Activated CD4-positive, CD25-positive, alpha-beta regulatory T cell treated with anti-CD3 and anti-CD28 coated beads, Interleukin-2, amount 50 U/mL, for 72 hours (primary cell): ENCODE measurements around the gene ETNK1.
A peak's percentile ranks its signal among the peaks of the same experiment; 100 is the strongest.
"Not testable (repeated sequence)": the region's sequence is repeated elsewhere in the genome, so short reads cannot be mapped to it uniquely, and the experiment has no call there.

Source experiments
- DNase-seq: peaks from one replicate; pipeline ENCODE4 v3.0.0; 2021

Gene ETNK1, protein sequence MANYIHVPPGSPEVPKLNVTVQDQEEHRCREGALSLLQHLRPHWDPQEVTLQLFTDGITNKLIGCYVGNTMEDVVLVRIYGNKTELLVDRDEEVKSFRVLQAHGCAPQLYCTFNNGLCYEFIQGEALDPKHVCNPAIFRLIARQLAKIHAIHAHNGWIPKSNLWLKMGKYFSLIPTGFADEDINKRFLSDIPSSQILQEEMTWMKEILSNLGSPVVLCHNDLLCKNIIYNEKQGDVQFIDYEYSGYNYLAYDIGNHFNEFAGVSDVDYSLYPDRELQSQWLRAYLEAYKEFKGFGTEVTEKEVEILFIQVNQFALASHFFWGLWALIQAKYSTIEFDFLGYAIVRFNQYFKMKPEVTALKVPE

GRCh38 chr12:22624870-22625761 is at the start of gene ETNK1:
ETNK1 (plus strand) TSS chr12:22625171; CDS start chr12:22625431, 260 bp downstream.
- peak; percentile 90 for DNase-seq

DNA sequence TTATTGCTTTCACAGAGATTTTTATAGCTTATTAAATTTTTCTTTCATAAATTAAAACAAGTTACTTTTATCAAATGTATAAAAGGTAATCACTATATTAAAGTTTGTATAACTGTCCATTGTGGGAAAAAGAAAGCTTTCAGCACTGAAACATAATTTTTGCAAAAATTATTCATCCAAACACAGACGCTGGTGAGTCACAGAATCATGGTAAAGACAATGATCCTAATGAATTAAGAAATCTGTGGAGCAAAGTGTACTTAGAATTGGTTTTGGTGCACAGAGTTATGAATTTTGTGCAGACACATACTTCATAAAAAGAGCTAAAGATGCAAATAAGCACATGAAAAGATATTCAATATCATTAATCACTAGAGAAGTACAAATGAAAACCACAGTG is 48.9 kb upstream of the ETNK1 start:
- DNase-seq: no peak

GRCh38 chr12:22576473-22576872 is 48.5 kb upstream of the ETNK1 start:
- DNase-seq: no peak

GRCh38 chr12:22577667-22578066 is 47.3 kb upstream of the ETNK1 start:
- DNase-seq: no peak

- no peak for DNase-seq
Measured at GRCh38 chr12:22578328-22578727, 46.6 kb upstream of the ETNK1 start.

GRCh38 chr12:22588817-22589216 is 36.2 kb upstream of the ETNK1 start:
- DNase-seq: no peak

DNA sequence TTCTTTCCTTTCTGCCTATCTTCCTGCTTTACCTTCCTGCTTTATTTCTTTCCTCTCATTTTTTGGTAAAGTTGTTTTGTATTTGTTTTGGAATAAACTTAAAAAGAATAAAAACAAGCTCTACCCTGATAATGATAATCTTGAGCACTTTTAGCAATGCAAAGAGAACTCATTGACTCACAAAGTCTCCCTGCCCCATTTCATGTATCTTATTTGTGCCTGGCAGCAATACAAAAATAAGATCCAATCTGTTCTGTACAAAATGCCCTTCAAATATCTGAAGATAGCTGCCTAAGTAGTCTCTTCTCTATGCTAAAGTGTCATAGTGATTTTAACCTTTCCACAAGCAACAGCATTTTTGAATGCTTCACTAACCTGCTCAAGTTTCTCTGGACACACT is 31.1 kb upstream of the ETNK1 start:
- DNase-seq: no peak

- DNase-seq: not testable (repeated sequence)
Measured at GRCh38 chr12:22597539-22597938, 27.4 kb upstream of the ETNK1 start.

DNA sequence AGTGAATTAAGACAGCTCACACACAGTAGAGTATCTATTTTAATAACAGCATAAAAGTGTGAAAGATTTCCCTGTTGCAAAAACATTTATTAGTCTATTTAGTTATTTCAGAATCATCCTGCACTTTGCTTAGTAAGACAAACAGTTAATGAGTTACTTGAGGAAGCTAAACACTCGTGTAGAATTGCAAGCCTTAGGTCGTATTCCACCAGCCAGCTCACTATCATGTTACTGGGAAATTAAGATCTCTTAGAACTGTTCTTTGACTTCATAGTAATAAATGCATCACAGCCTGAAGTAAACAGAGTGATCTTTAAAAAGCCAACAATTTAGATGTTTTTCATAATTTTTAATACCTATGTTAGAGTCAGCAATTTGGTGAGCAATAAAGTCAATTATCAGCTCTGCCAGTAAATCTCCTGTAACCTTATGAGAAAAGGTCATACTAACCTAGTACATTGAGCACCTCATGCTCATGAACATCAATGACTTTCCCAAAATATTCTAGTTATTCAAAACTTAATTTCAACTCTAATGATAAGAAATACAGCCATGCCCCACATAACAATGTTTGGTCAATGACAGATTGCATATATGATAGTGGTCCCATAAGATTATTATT is 26.7 kb upstream of the ETNK1 start:
- no peak for DNase-seq

DNA sequence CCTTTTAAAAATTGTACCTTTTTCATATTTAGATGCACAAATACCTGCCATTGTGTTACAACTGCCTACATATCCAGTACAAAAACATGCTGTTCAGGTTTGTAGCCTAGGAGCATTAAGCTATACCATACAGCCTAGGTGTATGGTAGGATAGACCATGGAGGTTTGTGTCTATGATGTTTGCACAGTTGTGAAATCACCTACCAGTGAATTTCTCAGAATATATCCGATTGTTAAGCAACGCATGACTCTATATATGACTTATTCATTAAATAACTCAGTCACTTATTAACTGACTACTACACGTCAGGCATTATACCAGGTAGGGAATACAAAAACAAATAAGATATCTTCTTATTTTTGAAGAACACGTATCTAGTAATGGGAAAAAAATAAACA is 26.2 kb upstream of the ETNK1 start:
- no peak for DNase-seq

GRCh38 chr12:22600181-22600580 is 24.8 kb upstream of the ETNK1 start:
- no peak for DNase-seq

GRCh38 chr12:22609501-22609900 is 15.5 kb upstream of the ETNK1 start:
- DNase-seq: no peak

- no peak for DNase-seq
Measured at GRCh38 chr12:22610131-22610530, 14.8 kb upstream of the ETNK1 start.

GRCh38 chr12:22612822-22613221 is 12.1 kb upstream of the ETNK1 start:
- not testable (repeated sequence) for DNase-seq

GRCh38 chr12:22615963-22616501 is 8.9 kb upstream of the ETNK1 start:
- no peak for DNase-seq

GRCh38 chr12:22617630-22618029 is 7.3 kb upstream of the ETNK1 start:
- no peak for DNase-seq

DNA sequence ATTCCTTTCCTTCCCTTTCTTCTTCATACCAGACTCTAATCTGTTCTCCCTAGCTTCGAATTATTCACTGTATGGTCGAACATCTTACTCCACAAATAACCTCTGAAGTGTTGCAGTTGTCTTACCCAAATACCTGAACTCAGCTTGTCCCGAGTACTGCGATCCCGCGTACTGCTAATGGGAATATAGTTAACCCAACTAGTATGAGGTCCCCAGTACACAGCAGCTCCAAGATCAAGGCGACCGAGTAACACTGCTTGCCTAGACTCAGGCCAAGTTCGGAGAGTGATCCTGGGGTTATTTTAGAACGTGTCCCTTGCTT is 462 bp upstream of the ETNK1 start:
- no peak for DNase-seq

DNA sequence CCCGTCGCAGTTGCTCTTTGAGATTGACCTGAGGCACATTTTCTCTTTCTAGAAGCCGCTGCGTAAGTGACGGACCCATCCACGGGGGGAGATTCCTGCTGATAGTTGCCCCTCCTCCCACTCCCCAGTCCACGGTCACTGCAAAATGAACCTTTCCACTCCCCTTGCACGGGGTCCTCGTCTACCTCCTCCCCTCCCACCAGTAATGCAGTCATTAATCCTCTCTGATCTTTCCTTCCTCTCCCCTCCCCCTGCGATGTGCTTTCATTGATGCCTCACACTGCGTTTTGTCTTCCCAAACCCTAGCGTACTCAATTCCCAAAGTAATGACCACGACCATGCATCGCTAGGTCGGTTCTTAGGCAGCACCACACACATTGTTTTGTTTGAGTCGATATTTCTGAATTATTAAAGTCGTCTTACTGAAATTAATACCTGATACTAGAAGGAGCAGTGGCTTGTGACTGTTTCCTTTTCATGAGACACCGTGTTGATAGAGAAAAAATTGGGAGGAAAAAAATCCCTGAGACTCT is 857 bp downstream of the ETNK1 start:
- peak; percentile 39 for DNase-seq

- no peak for DNase-seq
Measured at GRCh38 chr12:22626406-22626805, 1.4 kb downstream of the ETNK1 start.

DNA sequence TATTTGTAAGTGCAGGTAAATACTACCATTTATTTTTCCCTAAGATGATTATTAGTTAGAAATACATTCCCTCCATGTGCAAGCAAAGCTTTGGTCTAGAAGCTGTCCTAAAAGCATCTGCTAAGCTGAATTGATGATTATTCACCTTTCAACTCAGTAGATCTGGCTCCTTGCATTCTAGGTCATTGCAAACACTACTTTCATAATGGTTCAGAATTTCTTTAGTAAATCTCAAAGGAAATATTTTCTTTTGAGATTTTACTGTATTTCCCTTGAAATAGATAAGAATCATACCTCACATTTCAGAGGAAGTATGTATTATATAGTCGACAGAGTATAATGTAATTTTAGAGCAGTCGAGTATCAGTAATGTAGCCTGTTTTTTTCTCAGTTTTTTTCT is 2.4 kb downstream of the ETNK1 start:
- DNase-seq: no peak

GRCh38 chr12:22628228-22628627 is 3.3 kb downstream of the ETNK1 start:
- no peak for DNase-seq

- DNase-seq: no peak
Measured at GRCh38 chr12:22631863-22632463, 7.0 kb downstream of the ETNK1 start.

DNA sequence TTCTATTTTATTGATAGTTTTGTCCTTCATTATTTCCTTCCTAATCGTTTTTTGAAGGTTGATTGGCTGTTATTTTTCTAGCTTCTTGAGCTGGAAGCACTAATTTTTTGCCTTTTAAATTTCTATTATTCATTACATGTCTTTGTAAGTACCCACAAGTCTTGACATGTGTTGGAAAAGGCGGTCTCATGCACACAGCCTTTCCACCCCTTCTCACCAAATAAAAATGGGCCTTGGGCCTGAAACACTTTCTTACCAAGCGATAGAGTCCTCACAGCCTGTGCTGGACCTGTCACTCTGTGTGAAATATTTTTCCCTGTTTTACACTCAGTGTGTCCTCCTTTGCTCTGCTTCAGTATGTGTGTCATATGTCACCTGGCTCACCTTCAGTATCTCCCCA is 9.9 kb downstream of the ETNK1 start:
- no peak for DNase-seq
